ENCODE data around the gene PXMP4.
"Not testable (repeated sequence)": the region's sequence is repeated elsewhere in the genome, so short reads cannot be mapped to it uniquely, and the experiment has no call there.

PXMP4 gene, protein sequence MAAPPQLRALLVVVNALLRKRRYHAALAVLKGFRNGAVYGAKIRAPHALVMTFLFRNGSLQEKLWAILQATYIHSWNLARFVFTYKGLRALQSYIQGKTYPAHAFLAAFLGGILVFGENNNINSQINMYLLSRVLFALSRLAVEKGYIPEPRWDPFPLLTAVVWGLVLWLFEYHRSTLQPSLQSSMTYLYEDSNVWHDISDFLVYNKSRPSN

DNA sequence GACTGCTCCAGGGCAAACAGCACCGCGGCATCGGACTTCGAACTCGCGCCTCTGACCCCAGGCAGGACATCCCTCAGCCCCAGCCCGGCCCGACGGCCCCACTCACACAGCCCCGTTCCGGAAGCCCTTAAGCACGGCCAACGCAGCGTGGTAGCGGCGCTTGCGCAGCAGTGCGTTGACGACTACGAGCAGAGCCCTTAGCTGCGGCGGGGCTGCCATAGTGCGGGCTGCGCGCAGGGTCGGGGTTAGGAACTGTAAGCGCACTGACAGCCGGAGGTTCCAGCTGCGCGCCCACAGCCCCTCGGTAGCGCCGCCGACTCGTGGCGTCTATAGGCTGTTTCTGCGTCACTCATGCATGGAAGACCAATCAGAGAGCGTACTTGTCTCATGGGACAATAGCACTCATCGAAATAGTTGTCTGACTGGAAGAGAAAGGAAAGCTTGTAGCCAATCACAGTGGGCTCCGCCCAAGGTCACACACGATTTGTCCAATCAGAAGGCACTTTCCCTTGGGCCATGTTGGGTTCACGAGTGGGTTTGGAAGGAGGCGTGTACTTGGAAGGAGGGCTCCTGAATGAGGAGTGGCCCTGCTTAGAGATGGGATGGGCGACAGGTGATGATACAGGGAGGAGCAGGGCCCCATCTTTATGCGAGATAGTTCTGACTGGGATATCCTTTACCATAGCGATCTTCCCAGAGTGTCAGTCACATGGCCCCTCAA is at the start of gene PXMP4:
Gene PXMP4, minus strand, starts transcription at position 322 of the 721 bp plus-strand sequence. Its CDS starts 103 bp downstream, at position 219.
- peak; percentile 95 for DNase-seq (ENCODE audit: low read depth)

DNA sequence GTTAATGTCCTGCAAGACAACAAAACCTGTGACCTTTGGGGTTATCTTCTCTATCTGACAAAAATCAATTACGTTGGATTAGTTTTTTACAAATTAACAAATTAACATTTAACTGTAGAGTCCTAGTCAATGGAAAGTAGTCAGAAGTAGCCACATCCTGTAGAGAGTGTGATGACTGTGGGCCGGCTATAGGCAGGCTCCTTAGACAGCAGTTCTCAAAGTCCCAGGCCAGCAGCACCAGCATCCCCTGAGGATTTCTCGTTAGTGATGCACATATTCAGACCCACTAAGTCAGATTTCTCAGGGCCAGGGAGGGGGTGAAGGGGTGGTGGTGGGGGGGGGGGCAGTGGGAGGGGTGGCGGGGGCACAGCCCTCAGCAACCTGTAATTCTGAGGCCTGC is 48.9 kb upstream of the PXMP4 start:
- DNase-seq (ENCODE audit: low read depth): no peak

DNA sequence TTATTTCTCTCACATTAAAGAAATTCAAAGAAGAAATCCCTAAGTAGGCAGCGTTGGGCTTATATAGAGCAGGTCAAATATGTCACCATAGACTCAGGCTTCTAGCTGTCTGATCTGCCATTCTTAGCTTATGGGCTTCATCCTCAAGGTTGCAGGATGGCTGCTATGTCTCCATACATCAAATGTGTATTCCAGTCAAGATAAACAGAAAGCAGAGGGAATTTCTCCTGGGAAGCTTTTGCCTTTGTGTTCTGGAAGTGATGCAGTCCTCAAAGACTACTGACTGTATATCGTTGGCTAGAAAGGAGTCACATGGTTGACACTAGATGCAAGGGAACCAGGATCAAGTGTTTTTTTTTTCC is 47.6 kb upstream of the PXMP4 start:
- no peak for DNase-seq (ENCODE audit: low read depth)

DNA sequence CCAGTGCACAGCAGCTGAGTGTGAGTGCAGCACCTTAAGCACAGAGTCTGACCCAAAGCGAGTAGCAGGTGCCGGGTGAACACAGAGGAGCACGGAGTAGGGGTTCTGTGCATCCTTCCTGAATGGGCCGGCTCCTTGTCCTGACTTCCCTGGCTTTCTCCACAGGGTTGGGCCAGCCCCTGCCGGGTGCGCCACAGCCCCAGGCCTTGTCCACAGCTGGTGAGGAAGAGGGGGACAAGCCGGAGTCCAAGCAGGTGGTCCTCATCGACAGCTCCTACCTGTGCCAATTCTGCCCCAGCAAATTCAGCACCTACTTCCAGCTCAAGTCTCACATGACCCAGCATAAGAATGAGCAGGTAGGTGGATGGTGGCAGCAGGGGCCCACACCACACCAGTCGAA is 46.6 kb upstream of the PXMP4 start:
- no peak for DNase-seq (ENCODE audit: low read depth)

DNA sequence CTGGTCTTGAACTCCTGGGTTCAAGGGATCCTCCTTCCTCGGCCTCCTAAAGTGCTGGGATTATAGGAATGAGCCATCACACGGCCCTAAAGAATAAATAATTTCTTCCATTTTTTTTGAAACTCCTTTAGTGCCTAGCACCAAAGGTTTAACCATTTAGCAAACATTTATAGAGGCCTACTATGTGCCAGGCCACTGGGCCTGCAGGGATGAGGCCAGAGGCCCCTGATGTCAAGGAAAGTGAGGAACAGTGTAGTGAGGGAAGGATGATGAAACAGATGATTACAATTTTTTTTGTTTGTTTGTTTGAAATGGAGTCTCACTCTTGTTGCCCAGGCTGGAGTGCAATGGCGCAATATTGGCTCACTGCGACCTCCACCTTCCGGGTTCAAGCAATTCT is 45.5 kb upstream of the PXMP4 start:
- DNase-seq (ENCODE audit: low read depth): no peak

DNA sequence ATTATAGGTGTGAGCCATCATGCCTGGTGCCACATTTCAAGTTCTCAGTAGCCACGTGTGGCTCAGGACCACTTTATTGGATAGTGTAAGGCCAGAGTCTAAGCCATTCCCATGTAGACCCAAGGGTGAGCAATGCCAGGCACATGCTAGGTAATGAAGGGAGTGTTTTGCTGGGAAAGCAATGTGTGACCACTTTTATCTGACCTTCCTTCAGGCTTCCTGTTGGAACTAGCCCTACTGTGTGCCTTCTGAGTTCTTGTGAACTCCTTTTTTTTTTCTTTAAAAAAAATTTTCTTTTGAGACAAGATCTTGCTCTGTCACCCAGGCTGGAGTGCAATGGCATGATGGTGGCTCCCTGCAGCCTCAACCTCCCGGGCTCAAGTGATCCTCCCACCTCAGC is 45.0 kb upstream of the PXMP4 start:
- no peak for DNase-seq (ENCODE audit: low read depth)

DNA sequence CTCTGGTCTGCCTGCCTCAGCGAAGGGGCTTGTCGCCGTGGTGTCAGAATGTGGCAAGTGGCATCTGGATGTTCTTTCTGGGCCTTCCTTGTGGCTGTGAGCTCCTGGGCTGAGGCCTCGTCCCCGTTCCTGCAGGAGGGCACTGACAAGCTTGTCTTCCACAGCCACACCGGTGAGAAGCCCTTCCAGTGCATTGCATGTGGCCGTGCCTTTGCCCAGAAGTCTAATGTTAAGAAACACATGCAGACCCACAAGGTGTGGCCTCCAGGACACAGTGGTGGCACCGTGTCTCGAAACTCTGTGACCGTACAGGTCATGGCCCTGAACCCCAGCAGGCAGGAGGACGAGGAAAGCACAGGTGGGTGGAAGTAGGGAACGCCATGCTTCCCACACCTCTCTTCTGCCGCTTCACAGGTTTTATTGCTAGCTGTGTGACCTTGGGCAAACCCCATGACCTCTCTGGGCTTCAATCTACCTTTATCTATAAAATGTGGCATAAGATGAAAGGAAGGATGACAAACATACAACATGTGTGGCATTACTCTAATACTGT is 41.7 kb upstream of the PXMP4 start:
- DNase-seq (ENCODE audit: low read depth): no peak

DNA sequence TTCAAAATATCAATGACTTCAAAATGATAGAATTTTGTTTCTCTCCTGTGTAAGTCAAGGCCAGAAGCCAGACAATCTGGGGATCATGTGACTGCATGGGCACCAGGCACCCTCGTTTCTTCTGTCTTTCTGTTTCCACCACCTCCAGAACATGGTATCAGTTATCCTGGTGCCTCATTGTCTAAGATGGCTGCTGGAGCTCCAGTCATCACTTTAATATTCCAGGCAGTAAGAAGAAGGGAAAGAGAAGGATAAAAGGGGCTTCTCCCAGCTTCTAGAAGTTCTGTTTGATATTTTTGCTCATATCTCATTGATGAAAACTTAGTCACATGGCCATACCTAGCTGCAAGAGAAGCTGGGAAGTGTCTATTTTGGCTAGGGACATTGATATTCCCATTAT is 37.3 kb upstream of the PXMP4 start:
- no peak for DNase-seq (ENCODE audit: low read depth)

DNA sequence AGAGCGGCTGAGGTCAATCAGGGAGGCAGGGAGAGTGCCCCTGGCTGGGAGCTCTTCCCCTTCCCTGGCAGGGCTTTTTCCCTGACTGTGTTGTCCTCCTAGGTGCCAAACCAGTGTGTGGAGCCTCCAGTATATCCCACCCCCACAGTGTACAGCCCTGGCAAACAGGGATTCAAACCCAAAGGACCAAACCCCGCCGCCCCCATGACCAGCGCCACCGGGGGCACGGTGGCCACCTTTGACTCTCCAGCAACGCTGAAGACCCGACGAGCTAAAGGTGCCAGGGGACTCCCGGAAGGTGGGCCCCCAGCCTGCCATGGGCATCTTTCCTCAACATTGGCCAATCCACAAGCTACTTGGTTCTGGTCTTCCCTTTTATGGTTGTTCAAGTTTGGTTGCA is 36.9 kb upstream of the PXMP4 start:
- DNase-seq (ENCODE audit: low read depth): no peak

DNA sequence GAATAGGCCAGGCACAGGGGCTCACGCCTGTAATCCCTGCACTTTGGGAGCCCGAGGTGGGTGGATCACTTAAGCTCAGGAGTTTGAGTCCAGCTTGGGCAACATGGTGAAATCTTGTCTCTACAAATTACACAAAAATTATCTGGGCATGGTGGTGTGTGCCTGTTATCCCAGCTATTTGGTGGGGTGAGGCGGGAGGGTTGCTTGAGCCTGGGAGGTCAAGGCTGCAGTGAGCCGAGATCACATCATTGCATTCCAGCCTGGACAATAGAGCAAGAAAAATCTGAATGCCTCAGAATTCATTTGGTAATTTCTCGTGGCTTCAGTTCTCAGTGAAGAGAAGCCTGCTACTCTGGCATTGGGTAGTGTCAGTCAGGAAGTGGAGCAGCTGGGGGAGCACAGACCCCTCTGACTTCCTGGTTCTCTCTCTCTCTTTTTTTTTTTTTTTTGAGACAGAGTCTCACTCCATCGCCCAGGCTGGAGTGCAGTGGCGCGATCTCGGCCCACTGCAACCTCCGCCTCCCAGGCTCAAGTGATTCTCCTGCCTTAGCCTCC is 35.9 kb upstream of the PXMP4 start:
- not testable (repeated sequence) for DNase-seq (ENCODE audit: low read depth)

DNA sequence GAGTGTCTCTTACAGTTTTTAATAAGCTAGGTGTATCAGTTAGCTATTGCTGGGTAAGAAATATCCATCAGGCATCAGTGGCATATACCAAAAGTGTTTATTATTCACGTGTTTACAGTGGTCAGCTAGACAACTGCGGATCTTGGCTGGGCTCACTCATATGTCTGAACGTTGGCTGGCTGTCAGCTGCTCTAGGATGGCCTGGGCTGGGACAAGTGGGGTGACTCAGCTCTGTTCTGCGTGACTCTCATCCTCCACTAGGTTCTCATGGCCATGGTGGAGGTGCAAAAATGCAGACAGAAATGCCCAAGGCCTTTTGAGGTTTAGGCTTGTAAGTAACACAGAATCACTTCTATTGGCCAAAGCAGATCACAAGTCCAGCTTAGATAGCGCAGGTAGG is 33.7 kb upstream of the PXMP4 start:
- DNase-seq (ENCODE audit: low read depth): no peak

DNA sequence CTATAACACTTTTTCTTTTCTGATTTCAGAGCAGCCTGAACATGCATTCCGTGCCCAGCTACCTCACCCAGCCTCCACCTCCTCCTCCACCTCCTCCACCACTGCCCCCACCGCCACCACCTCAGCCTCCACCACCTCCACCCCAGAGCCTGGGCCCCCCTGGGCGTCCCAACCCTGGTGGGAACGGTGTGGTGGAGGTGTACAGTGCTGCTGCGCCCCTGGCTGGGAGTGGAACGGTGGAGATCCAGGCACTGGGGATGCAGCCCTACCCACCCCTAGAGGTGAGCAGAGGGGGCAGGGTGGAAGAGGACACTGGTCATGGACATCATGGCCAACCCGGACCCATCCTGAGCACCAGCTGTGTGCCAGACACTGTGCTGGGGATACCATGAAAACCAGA is 33.0 kb upstream of the PXMP4 start:
- no peak for DNase-seq (ENCODE audit: low read depth)

DNA sequence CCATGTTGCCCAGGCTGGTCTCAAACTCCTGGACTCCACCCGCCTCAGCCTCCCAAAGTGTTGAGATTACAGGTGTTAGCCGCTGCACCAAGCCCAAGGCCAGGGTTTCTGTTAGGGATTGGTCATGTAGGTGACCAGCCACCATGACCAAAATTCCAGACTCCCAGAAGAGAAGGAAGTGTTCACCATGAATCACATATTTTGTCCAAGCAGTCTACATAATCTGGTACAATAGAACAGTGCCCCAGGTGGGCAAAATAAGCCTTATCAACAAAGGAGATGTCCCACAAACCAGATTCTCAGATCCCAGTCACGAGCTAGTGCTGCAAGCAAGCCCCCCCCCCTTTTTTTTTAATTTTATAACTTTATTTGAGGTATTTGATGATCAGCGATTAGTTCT is 31.7 kb upstream of the PXMP4 start:
- no peak for DNase-seq (ENCODE audit: low read depth)

DNA sequence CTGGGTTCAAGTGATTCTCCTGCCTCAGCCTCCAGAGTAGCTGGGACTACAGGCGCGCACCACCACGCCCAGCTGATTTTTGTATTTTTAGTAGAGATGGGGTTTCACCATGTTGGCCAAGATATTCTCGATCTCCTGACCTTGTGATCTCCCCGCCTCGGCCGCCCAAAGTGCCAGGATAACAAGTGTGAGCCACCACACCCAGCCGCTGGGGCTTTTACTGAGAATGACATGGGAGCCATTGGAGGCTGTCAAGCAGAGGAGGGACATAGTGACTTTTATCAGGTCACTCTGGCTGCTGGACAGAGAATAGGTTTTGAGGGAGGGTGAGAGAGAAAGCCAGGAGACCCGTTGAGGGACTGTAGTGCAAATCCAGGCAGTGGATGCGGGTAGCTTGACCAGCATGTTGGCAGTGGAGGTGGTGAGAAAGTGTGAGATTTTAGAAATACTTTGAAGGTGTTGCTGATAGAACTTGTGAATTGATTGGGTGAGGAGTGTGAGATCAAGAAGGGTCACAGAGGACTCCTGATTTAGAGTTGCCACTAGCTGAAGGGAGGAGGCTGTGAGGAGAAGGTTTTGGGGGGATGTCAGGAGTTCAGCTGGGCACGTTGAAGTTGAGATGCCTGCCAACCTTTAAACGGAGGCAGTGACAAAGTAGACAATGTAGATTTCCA is 26.4 kb upstream of the PXMP4 start:
- DNase-seq (ENCODE audit: low read depth): no peak

DNA sequence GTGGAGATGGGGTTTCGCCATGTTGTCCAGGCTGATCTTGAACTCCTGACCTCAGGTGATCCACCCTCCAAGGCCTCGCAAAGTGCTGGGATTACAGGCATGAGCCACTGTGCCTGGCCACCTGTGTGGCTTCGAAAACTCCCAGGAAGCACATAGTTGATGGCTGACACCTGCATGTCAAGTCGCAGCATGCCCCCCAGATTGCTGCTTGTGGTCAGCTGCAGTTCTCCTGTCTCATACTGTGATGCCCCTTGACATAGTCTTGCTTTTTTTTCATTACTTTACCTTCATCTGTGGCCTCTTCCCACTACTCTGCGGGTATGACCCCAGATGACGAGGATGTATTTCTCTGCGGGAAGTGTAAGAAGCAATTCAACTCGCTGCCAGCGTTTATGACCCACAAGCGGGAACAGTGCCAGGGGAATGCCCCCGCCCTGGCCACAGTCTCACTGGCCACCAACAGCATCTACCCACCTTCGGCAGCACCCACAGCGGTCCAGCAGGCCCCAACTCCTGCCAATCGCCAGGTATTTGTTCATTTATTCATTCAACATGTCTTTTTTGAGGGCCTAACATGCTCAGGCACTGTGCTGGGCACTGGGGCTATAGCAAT is 24.8 kb upstream of the PXMP4 start:
- DNase-seq (ENCODE audit: low read depth): no peak

DNA sequence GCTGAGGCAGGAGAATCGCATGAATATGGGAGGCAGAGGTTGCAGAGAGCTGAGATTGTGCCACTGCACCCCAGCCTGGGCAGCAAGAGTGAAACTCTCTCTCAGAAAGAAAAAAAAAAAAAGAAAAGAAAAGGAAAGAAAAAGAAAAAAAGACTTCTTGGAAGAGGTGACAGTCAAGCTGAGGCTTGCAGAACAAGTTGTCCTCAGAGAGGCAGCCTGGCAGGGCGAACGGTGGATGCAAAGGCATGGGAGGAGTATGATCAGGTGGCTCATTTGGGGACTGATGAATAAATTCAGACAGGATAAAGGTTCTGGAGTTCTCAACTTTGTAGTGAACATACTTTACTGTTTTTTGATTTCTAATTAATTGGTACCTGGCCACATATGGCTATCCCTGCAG is 24.1 kb upstream of the PXMP4 start:
- no peak for DNase-seq (ENCODE audit: low read depth)

DNA sequence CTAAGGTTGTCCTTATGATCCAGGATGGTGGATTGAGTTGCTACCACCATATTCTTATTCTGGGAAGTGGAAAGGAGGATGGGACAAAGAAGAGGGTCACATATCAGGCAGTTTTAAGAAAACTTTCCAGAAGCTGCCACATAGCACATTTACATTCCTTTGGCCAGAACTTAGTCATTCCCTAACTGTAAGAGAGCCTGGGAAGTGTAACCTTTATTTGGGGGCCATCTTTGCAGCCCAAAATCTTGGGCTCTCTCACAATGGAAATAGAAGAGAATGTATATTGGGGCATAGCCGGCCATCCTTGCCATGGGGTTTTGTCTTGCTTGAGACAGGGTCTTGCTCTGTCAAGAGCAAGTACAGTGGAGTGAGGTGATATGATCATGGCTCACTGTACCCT is 20.1 kb upstream of the PXMP4 start:
- no peak for DNase-seq (ENCODE audit: low read depth)

DNA sequence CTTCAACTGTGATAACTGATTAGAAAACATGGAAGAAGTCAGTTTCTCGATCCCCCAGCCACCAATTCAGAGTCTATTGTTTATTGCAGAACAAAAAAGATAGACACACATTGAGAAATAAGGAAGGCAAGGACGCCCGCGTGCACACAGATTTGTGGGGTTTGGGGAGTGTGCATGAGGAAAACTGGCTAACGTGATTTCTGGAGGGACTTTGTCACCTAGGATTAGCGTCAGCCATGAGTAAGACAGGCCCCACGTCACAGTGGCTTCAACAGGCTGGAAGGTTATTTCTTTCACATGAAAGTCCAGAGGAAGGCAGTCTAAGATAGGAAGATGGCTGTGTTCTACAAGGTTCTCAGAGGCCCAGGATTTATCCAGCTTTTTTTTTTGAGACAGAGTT is 19.4 kb upstream of the PXMP4 start:
- DNase-seq (ENCODE audit: low read depth): no peak

DNA sequence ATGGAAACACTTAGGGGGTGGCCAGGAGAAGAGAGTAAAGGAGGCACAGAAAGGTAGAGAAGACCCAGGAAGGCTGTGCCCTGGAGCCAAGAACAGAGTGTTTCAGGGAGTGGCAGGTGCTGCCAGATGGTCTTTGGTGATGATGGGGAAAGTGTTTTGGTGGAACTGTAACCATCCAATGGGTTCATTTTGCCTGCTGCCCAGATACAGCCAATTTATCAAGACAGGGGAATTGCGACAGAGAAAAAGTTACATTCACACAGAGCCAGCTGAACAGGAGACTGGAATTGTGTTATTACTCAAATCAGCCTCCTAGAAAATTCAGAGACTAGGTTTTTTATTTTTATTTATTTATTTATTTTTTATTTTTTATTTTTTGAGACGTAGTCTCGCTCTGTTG is 16.9 kb upstream of the PXMP4 start:
- DNase-seq (ENCODE audit: low read depth): no peak

DNA sequence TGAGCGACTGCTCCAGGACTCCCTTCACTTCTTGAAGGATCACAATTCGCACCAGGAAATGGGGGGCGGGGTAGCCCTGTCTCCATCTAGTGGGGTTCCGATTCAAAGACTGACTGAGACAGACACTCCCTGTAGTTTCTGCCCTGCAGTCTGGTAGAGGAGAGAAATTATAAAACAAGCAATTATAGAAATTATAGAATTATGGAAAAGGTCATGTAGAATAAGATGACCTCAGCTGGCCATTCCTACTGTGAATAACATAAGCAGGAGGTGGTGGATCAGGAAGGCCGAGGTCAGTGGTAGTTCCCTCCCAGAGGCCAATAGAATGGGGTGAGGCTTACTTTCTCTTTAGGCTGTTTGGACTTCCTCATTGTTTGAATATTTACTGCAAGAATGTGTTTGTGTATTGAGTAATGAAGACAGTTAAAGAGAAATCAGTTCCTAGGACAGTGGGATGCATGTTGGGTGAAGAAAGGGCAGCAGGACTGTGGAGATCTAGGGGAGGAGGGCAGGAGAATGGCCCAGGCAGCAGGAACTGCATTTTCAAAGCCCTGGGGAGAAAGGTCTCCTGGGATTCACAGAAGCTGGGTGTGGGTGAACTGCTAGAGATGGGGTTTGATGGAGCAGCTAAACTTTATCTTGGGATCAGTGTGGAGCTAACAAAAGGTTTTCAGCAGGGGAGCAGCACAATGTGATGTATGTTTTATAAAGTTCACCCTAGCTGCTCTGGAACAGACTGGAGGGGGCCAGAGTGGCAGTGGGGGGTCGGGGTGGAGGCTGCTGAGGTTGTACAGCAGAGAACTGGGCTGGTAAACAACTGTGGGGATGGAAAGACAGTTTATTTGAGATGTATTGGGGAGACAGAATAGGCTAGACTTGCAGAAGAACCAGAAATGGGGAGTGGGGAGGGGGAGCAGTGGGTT is 13.8 kb upstream of the PXMP4 start:
- DNase-seq (ENCODE audit: low read depth): peak; percentile 64

DNA sequence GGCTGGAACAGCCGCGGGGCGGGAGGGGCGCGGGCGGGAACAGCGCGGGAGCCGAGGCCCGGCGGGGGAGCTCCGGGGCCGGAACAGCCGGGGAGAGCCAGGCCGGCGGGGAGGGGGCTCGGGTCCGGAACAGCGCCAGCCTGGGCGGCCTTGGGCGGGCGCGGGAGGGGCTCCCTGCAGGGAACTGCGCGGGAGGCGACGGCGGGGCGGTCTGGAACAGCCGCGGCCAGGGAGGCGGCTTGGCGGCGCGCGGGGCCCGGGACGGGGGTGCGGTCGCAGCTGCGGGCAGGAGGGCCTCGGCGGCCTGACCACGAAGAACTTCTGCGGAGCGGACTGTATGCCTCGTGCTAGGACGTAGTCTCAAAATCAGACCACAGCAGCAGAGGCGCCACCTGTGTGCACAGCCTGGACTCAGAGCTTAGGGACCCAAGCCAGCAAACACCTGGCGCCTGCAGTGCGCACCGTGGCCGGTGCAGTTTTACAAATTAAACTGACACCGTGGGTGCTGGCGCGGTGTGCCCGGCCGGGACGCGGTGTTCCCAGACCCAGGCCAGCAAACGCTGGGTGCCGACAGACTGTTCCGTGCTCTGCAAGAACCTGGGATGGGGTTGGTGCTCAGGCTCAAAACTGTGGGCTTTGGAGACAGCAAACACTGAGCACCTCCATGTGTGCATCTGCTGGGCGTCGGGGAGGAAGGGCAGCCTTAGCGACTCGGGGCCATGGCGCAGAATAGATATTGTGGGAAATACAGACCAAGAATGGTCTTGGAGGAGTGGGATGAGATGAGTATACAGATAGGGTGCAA is 12.3 kb upstream of the PXMP4 start:
- DNase-seq (ENCODE audit: low read depth): no peak
